ENCODE measurements around the gene NSMCE4A. TPM values are rescaled to one million over a fixed set of nuclear protein-coding genes. Genes with fewer than 3 reads are reported as not detected.
"Not testable (repeated sequence)": the region's sequence is repeated elsewhere in the genome, so short reads cannot be mapped to it uniquely, and the experiment has no call there.

NSMCE4A gene
- polyA plus RNA-seq (2013, experiment 1 of 2) = 60.8 TPM
- polyA plus RNA-seq (2013, experiment 2 of 2) = 70.1 TPM

- Histone ChIP-seq H3K4me3 (ENCODE audit: low read length) (peak within 1 kb of the TSS; percentile 84), H3K27ac (ENCODE audit: low read depth, low read length) (peak within 1 kb of the TSS; percentile 96), H3K27me3 (ENCODE audit: insufficient read depth, low read length) (no peaks in the 10 kb centered on the region), H3K36me3 (ENCODE audit: insufficient read depth, low read length) (peaks cover 24% of the 10 kb centered on the region), H3K9me3 (ENCODE audit: insufficient read depth, low read depth, low read length) (peaks cover 18% of the 10 kb centered on the region; the same call in 1 of the 2 replicates), H3K4me1 (ENCODE audit: insufficient read depth, low read length) (peaks cover 9% of the 10 kb centered on the region), H3K9ac (ENCODE audit: low read depth, low read length) (peak within 1 kb of the TSS; percentile 96)
- WGBS = under 1% methylated on average over 101 of the region's 101 CpGs
These were observed at the start of gene NSMCE4A for GRCh38 chr10:121974535-121975294. Gene NSMCE4A, minus strand, starts transcription at chr10:121975217. Its CDS starts 52 bp downstream, at chr10:121975165.

- H3K9ac ChIP-seq (ENCODE audit: low read depth, low read length); H3K9me3 ChIP-seq (ENCODE audit: insufficient read depth, low read depth, low read length); H3K27ac ChIP-seq (ENCODE audit: low read depth, low read length); H3K36me3 ChIP-seq (ENCODE audit: insufficient read depth, low read length); H3K4me3 ChIP-seq (ENCODE audit: low read length); H3K27me3 ChIP-seq (ENCODE audit: insufficient read depth, low read length): not testable (repeated sequence)
- WGBS = 97% methylated on average over 4 of the region's 7 CpGs
- peaks cover 18% of the 10 kb centered on the region for H3K4me1 ChIP-seq (ENCODE audit: insufficient read depth, low read length)
These were observed 48.2 kb upstream of the NSMCE4A start for GRCh38 chr10:122023257-122023656.

- Histone ChIP-seq H3K27ac (ENCODE audit: low read depth, low read length) (no peak overlapping the region), H3K4me1 (ENCODE audit: insufficient read depth, low read length) (peaks cover 18% of the 10 kb centered on the region), H3K27me3 (ENCODE audit: insufficient read depth, low read length) (no peaks in the 10 kb centered on the region), H3K36me3 (ENCODE audit: insufficient read depth, low read length) (no peaks in the 10 kb centered on the region), H3K9me3 (ENCODE audit: insufficient read depth, low read depth, low read length) (no peaks in the 10 kb centered on the region), H3K4me3 (ENCODE audit: low read length) (no peak overlapping the region), H3K9ac (ENCODE audit: low read depth, low read length) (no peak overlapping the region)
- 94% methylated on average over 4 of the region's 4 CpGs for WGBS
These were observed 47.3 kb upstream of the NSMCE4A start for GRCh38 chr10:122022276-122022675.

GRCh38 chr10:122021828-122022227 is 46.8 kb upstream of the NSMCE4A start:
- Histone ChIP-seq H3K27me3 (ENCODE audit: insufficient read depth, low read length) (no peaks in the 10 kb centered on the region), H3K4me3 (ENCODE audit: low read length) (no peak overlapping the region)

GRCh38 chr10:122021379-122021778 is 46.4 kb upstream of the NSMCE4A start:
- H3K4me1 ChIP-seq (ENCODE audit: insufficient read depth, low read length) = peaks cover 18% of the 10 kb centered on the region
- H3K27ac ChIP-seq (ENCODE audit: low read depth, low read length) = no peak overlapping the region
- 80% methylated on average over 9 of the region's 9 CpGs for WGBS
- no peak overlapping the region for H3K9ac ChIP-seq (ENCODE audit: low read depth, low read length)
- no peaks in the 10 kb centered on the region for H3K36me3 ChIP-seq (ENCODE audit: insufficient read depth, low read length)
- no peaks in the 10 kb centered on the region for H3K9me3 ChIP-seq (ENCODE audit: insufficient read depth, low read depth, low read length)
- no peak overlapping the region for H3K4me3 ChIP-seq (ENCODE audit: low read length)
- H3K27me3 ChIP-seq (ENCODE audit: insufficient read depth, low read length) = no peaks in the 10 kb centered on the region

More at GRCh38 chr10:122021828-122022227, 46.8 kb upstream of the NSMCE4A start:
- 89% methylated on average over 9 of the region's 11 CpGs for WGBS
- Histone ChIP-seq H3K27ac (ENCODE audit: low read depth, low read length) (no peak overlapping the region), H3K4me1 (ENCODE audit: insufficient read depth, low read length) (peaks cover 18% of the 10 kb centered on the region), H3K36me3 (ENCODE audit: insufficient read depth, low read length) (no peaks in the 10 kb centered on the region), H3K9me3 (ENCODE audit: insufficient read depth, low read depth, low read length) (no peaks in the 10 kb centered on the region), H3K9ac (ENCODE audit: low read depth, low read length) (no peak overlapping the region)

GRCh38 chr10:122020226-122020625 is 45.2 kb upstream of the NSMCE4A start:
- Histone ChIP-seq H3K27me3 (ENCODE audit: insufficient read depth, low read length) (no peaks in the 10 kb centered on the region), H3K27ac (ENCODE audit: low read depth, low read length) (no peak overlapping the region), H3K9ac (ENCODE audit: low read depth, low read length) (no peak overlapping the region), H3K9me3 (ENCODE audit: insufficient read depth, low read depth, low read length) (no peaks in the 10 kb centered on the region), H3K4me3 (ENCODE audit: low read length) (no peak overlapping the region), H3K36me3 (ENCODE audit: insufficient read depth, low read length) (no peaks in the 10 kb centered on the region), H3K4me1 (ENCODE audit: insufficient read depth, low read length) (peaks cover 18% of the 10 kb centered on the region)
- WGBS = 97% methylated on average over 6 of the region's 6 CpGs

- WGBS = 45% methylated on average over 24 of the region's 24 CpGs
- H3K4me1 ChIP-seq (ENCODE audit: insufficient read depth, low read length) = peaks cover 18% of the 10 kb centered on the region
- peak overlapping the region; percentile 36; the same call in 1 of the 2 replicates for H3K9ac ChIP-seq (ENCODE audit: low read depth, low read length)
- H3K9me3 ChIP-seq (ENCODE audit: insufficient read depth, low read depth, low read length) = no peaks in the 10 kb centered on the region
- peak overlapping the region; percentile 19; the same call in 1 of the 2 replicates for H3K27ac ChIP-seq (ENCODE audit: low read depth, low read length)
- peak overlapping the region; percentile 37 for H3K4me3 ChIP-seq (ENCODE audit: low read length)
- H3K36me3 ChIP-seq (ENCODE audit: insufficient read depth, low read length) = no peaks in the 10 kb centered on the region
- H3K27me3 ChIP-seq (ENCODE audit: insufficient read depth, low read length) = no peaks in the 10 kb centered on the region
These were observed 44.5 kb upstream of the NSMCE4A start for GRCh38 chr10:122019414-122019975.

- no peak overlapping the region; the same call in 1 of the 2 replicates for H3K4me3 ChIP-seq (ENCODE audit: low read length)
- H3K27me3 ChIP-seq (ENCODE audit: insufficient read depth, low read length) = no peaks in the 10 kb centered on the region
- 0 out of 2 replicates have a peak overlapping the region, but pooled peaks have one; percentile 3 for H3K27ac ChIP-seq (ENCODE audit: low read depth, low read length)
- H3K4me1 ChIP-seq (ENCODE audit: insufficient read depth, low read length) = peaks cover 18% of the 10 kb centered on the region
- H3K9me3 ChIP-seq (ENCODE audit: insufficient read depth, low read depth, low read length) = no peaks in the 10 kb centered on the region
- no peaks in the 10 kb centered on the region for H3K36me3 ChIP-seq (ENCODE audit: insufficient read depth, low read length)
- WGBS = 92% methylated on average over 16 of the region's 16 CpGs
- H3K9ac ChIP-seq (ENCODE audit: low read depth, low read length) = no peak overlapping the region
These were observed 44.0 kb upstream of the NSMCE4A start for GRCh38 chr10:122018951-122019413.

- H3K4me3 ChIP-seq (ENCODE audit: low read length) = no peak overlapping the region
- H3K9me3 ChIP-seq (ENCODE audit: insufficient read depth, low read depth, low read length) = no peaks in the 10 kb centered on the region
- H3K27me3 ChIP-seq (ENCODE audit: insufficient read depth, low read length) = no peaks in the 10 kb centered on the region
- H3K9ac ChIP-seq (ENCODE audit: low read depth, low read length) = no peak overlapping the region
- no peaks in the 10 kb centered on the region for H3K36me3 ChIP-seq (ENCODE audit: insufficient read depth, low read length)
- H3K27ac ChIP-seq (ENCODE audit: low read depth, low read length) = no peak overlapping the region
- WGBS = 87% methylated on average over 7 of the region's 7 CpGs
- peaks cover 18% of the 10 kb centered on the region for H3K4me1 ChIP-seq (ENCODE audit: insufficient read depth, low read length)
These were observed 43.5 kb upstream of the NSMCE4A start for GRCh38 chr10:122018491-122018890.

- H3K27ac ChIP-seq (ENCODE audit: low read depth, low read length); H3K4me3 ChIP-seq (ENCODE audit: low read length); H3K36me3 ChIP-seq (ENCODE audit: insufficient read depth, low read length); H3K9me3 ChIP-seq (ENCODE audit: insufficient read depth, low read depth, low read length); H3K9ac ChIP-seq (ENCODE audit: low read depth, low read length); H3K27me3 ChIP-seq (ENCODE audit: insufficient read depth, low read length): not testable (repeated sequence)
- peaks cover 18% of the 10 kb centered on the region for H3K4me1 ChIP-seq (ENCODE audit: insufficient read depth, low read length)
- 100% methylated on average over 1 of the region's 4 CpGs for WGBS
These were observed 42.9 kb upstream of the NSMCE4A start for GRCh38 chr10:122017926-122018325.

- WGBS = 88% methylated on average over 3 of the region's 3 CpGs
- H3K9ac ChIP-seq (ENCODE audit: low read depth, low read length) = no peak overlapping the region
- no peak overlapping the region for H3K27ac ChIP-seq (ENCODE audit: low read depth, low read length)
- H3K4me1 ChIP-seq (ENCODE audit: insufficient read depth, low read length) = peaks cover 14% of the 10 kb centered on the region
- H3K9me3 ChIP-seq (ENCODE audit: insufficient read depth, low read depth, low read length) = no peaks in the 10 kb centered on the region
- no peaks in the 10 kb centered on the region for H3K36me3 ChIP-seq (ENCODE audit: insufficient read depth, low read length)
- H3K27me3 ChIP-seq (ENCODE audit: insufficient read depth, low read length) = no peaks in the 10 kb centered on the region
- no peak overlapping the region for H3K4me3 ChIP-seq (ENCODE audit: low read length)
These were observed 39.7 kb upstream of the NSMCE4A start for GRCh38 chr10:122014652-122015248.
